GM21786 (cell line): ENCODE measurements around the gene NFAM1.

Source experiments
- ATAC-seq: cut with Tn5 transposase; IDR thresholded peaks from one replicate; pipeline ENCODE4 v1.9.1; 2021; ENCODE audit not compliant: unreplicated experiment

The NFAM1 gene

GRCh38 chr22:42439821-42440674 is 7.8 kb upstream of the NFAM1 start:
- no peak for ATAC-seq

DNA sequence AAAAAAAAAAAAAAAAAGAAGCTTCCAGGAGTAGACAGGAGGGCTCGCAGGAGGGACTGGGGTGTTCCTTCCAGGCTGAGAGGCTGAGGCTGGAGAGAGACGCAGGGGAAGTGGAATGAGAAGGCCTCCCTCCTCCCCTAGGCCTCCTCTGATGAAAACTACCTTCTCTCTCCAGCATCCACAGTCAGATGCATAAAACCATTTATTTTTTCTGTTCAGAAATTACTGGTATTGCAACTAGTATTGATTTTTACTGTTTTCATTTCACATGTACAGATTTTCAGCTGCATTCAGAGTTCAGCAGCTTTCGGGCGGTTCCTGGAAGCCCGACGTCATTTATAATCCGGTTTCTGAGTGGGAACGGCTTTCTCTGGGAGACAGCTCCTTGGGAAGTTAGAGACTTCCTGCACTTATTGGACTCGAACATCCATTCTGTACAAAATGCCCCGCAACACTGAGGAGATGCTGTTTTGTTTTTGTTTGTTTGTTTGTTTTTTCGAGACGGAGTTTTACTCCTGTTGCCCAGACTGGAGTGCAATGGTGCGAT is 6.9 kb upstream of the NFAM1 start:
- no peak for ATAC-seq

- ATAC-seq, result no peak
Observed at GRCh38 chr22:42438293-42438650, 6.1 kb upstream of the NFAM1 start.

DNA sequence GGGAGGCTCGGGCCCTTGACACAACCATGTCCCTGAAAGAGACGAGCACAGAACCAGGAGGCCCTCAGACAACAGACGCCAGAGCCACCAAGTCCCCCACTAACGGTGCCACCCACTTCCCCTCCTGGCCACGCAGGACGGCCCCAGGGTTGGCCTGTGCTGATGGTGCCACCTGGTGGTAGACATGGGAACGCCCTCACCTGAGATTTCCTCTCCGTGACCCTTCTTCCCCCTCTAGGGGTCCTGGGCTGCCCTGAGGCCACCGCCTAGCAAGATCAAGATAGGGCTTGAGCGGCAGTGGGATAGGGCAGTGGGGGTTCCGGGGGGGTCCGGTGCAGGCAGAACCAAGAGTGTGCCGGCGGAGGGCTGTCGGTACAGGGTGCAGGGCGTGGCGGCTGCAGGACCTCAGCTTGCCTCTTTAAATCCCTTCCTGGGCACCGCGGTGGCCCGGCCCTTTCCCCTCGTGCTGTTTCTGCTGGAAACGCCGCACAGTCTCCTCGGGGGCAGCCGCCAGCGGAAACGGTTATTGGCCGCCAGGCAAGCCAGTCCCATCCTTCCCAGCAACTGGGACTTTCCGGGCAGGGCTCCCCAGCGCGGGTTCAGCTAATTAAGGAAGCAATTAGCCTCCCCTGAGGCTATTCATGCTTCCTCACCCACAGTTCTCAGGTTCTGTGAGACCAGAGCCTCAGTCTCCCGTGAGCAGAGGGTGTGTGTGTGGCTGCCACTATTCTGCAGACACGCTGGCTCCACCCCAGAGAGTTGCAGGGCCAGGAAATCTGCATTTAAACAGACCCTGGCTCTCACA is 5.5 kb upstream of the NFAM1 start:
- ATAC-seq, result peak; percentile 51

- no peak for ATAC-seq
Observed at GRCh38 chr22:42436404-42436803, 4.2 kb upstream of the NFAM1 start.

GRCh38 chr22:42434748-42435425 is 2.7 kb upstream of the NFAM1 start:
- no peak for ATAC-seq

- ATAC-seq, result no peak
Observed at GRCh38 chr22:42433754-42434682, 1.8 kb upstream of the NFAM1 start.

- ATAC-seq, result no peak
Observed at GRCh38 chr22:42432818-42433217, 615 bp upstream of the NFAM1 start.

GRCh38 chr22:42431401-42432019 is 693 bp downstream of the NFAM1 start:
- no peak for ATAC-seq

GRCh38 chr22:42430528-42431125 is 1.6 kb downstream of the NFAM1 start:
- ATAC-seq, result no peak

- ATAC-seq, result no peak
Observed at GRCh38 chr22:42428760-42429159, 3.4 kb downstream of the NFAM1 start.

- no peak for ATAC-seq
Observed at GRCh38 chr22:42428025-42428424, 4.2 kb downstream of the NFAM1 start.

DNA sequence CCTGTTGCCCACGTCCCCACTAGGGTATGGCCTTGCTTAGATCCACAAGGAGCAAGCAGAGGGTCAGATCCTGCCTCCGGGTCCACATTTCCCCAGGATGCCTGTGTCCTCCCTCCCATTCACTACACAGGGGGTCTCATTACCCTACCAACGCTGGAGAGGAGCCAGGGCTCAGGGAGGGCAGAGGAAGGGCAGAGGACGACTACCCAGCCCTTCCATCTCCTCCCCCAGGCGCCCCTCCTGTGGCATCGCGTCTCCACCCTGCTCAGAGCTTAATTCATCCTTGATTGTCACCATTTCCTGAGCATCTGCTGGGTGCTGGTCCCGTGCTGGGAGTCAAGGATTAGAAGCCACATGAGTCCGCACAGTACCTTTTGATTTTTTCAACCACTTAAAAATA is 5.0 kb downstream of the NFAM1 start:
- no peak for ATAC-seq

- ATAC-seq, result no peak
Observed at GRCh38 chr22:42425989-42426355, 6.2 kb downstream of the NFAM1 start.

DNA sequence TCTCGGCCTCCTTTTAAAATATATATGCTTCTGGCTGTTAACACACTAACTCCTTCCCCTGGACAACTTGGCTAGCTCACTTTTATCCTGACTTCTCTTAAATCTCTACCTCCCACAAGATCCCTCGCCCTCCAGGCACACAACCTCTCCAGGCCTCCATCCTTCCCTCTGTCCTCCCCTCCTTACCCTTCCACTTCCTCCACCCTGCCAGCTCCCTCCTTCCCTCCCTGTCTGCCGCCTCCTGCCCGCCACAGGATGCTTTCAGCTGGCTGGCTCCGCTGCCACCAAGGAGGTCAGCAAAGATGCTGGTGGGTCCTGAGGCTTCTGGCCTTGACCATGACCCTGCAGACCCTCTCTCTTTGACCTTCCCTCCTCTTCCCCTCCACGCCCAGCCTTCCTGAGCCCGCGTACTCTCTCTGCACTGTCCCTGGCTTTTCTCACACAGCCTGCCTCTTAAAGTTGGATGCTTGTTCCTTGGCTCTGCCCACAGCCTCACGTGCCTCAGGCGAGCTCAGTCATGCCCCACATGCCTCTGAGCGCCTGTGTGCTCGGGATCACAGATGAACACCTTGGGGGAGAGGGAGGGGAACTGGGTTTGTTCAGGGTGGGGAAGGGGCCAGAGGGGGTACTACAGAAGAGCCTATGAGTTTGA is 6.7 kb downstream of the NFAM1 start:
- ATAC-seq, result no peak

DNA sequence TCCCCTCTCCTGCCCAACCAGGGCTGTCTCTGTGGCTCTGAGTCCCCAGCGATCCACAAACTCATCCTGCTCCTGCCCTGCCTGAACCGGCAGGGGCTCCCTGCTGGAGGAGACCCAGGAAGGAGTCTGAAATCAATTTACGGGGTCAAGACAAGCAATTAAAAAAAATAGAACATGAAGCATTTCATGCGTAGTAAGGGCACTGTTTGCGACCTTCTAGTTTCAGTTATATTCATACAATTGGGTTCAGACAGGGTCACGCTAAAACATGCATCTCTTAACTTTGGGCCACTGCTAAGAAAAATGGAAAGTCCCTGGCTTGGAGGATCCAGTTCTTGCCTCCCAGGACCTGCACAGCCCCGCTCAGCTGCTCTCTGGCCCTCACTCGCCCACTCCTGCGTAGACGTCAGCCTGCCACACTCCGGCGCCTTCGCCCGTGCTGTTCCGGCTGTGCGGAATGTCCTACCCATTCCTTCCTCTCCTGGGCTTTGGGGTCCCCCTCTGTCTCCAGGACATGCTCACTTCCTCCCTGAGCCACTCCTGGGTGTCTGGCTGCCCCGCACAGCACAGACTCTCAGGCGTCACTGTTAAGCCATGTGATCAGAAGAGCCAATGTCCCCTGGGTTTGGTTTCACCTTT is 12.8 kb downstream of the NFAM1 start:
- no peak for ATAC-seq

DNA sequence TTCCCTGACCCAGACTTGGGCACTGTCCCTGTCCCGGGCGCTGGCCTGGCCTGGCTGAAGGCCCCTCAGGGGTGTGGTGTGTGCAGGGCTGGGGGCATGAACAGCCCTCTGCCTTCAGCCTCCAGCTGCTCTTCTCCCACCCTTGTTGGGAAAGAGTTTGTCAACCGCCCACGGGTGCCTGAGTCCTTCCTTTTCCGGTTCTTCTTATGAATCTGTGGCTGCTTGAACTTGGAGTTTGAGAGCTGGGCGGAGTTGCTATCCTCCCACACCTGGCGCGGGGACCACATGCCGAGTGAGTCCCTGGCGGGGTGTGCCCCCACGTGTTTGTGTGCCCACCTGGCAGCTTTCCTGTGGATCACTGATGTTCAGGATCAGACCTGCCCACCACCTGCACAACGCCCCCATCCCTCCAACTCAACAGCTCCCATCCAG is 13.4 kb downstream of the NFAM1 start:
- no peak for ATAC-seq

- ATAC-seq, result no peak
Observed at GRCh38 chr22:42417645-42418305, 14.4 kb downstream of the NFAM1 start.
